ENCODE measurements around the gene MET. TPM values are rescaled to one million over a fixed set of nuclear protein-coding genes. Genes with fewer than 3 reads are reported as not detected.

The MET gene
- total RNA-seq, 3 donors from 2014 or later, result 15.6 to 35.1 (median 31.0) TPM

DNA sequence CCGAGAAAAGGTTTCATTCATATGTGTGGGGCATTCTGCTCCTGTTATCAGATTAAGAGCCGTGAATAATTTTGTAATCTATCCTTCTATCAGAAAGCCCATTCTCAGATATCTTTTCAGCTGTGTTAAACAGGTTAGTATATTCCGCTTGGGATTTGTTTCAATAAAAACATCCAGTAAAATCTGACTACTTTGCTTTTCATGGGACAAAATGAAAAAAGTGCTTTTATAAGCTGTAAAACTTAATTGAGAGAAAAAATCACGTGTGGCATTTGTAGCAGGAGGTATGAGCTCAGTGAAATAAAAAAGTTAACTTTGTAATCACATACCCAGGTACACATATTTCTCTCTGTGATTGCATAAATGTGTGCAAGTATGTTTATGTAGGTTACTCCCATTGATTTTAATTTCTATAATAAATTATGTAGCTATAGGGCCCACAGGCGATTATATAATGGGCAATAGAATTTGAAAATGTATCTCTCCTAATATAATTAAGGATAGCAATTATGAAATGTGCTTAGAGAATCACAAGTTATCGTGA, 3.9 kb downstream of the MET start:
- no peaks in the 10 kb centered on the region for H3K9me3 ChIP-seq
- TF ChIP-seq, protein P1, sequence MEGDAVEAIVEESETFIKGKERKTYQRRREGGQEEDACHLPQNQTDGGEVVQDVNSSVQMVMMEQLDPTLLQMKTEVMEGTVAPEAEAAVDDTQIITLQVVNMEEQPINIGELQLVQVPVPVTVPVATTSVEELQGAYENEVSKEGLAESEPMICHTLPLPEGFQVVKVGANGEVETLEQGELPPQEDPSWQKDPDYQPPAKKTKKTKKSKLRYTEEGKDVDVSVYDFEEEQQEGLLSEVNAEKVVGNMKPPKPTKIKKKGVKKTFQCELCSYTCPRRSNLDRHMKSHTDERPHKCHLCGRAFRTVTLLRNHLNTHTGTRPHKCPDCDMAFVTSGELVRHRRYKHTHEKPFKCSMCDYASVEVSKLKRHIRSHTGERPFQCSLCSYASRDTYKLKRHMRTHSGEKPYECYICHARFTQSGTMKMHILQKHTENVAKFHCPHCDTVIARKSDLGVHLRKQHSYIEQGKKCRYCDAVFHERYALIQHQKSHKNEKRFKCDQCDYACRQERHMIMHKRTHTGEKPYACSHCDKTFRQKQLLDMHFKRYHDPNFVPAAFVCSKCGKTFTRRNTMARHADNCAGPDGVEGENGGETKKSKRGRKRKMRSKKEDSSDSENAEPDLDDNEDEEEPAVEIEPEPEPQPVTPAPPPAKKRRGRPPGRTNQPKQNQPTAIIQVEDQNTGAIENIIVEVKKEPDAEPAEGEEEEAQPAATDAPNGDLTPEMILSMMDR (IDR thresholded peaks at IDR 0.05), result no peak
- no peak for ATAC-seq
- no peaks in the 10 kb centered on the region for H3K36me3 ChIP-seq (ENCODE audit: low read depth)
- no peaks in the 10 kb centered on the region for H3K4me1 ChIP-seq (ENCODE audit: low read depth)
- intact Hi-C loops (cut with DNase I, micrococcal nuclease), result no loop called here
- DNase-seq, result no peak
- no peak overlapping the region for H3K4me3 ChIP-seq

DNA sequence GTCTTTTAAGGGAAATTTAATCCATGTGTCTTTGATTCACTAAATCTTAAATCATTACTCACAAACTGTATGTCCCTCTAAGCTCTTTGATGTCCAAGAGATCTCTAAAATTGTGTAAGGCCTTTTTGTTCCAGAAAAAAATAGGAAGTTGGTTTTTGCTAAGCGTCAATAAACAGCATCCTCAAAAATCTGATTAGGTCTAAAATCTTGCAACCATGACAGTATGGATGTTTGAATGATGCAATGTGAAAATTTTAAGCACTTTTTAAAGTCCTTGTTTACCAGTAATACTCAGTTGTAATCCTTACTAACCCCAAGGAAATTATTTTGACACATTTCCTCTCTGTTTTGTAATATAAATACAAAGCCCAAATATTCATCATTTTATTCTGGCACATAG, 6.8 kb downstream of the MET start:
- TF ChIP-seq, protein P1 (IDR thresholded peaks at IDR 0.05), result no peak
- Histone ChIP-seq H3K4me1 (ENCODE audit: low read depth) (no peaks in the 10 kb centered on the region), H3K36me3 (ENCODE audit: low read depth) (no peaks in the 10 kb centered on the region), H3K9me3 (no peaks in the 10 kb centered on the region), H3K4me3 (no peak overlapping the region)
- intact Hi-C loops (cut with DNase I, micrococcal nuclease), result no loop called here
- ATAC-seq (no peak), DNase-seq (no peak)

DNA sequence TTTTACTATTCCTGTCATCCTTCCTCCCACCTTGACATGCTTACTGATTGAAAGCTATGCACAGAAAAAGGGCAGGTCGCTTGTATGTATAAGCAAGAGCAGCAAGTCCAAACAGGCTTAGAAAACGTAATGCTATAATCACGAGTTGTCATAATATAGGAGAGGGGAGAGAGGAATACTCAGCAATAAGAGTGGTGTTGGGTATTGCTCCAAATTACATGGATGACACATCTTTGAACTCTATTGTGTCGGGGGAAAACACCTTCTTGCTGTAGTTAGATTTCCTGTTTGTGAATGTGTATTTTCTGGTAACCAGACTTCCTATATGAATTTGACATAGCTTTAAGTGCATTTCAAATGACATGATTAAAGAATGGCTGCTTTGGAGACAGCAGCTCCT, 7.5 kb downstream of the MET start:
- ATAC-seq, result no peak
- intact Hi-C loops (cut with DNase I, micrococcal nuclease), result no loop called here
- Histone ChIP-seq H3K36me3 (ENCODE audit: low read depth) (no peaks in the 10 kb centered on the region), H3K4me3 (no peak overlapping the region), H3K4me1 (ENCODE audit: low read depth) (no peaks in the 10 kb centered on the region), H3K9me3 (no peaks in the 10 kb centered on the region)
- no peak for DNase-seq
- TF ChIP-seq, protein P1 (IDR thresholded peaks at IDR 0.05), result no peak

DNA sequence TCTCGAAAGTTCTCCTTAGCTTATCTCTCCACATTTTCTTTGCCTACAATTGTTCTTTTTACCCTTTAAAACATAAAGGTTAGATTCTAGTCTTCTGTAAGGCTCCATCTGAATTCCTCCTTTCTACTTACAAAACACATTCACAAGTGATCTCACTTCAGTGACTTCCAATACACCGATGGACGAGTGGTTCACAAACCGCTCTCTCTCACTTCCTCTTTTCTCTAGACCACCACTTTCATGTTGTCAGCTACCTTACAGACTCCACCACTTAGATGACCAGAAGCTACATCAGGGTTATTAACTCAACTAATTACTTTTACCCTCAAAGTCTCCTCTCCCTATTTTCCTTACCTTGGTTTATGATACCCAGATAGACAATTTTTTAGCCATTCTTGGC, 11.8 kb downstream of the MET start:
- H3K36me3 ChIP-seq (ENCODE audit: low read depth), result no peaks in the 10 kb centered on the region
- H3K9me3 ChIP-seq, result no peaks in the 10 kb centered on the region
- intact Hi-C loops (cut with DNase I, micrococcal nuclease), result no loop called here
- TF ChIP-seq, protein P1 (IDR thresholded peaks at IDR 0.05), result no peak
- ATAC-seq (no peak), DNase-seq (no peak)
- H3K4me3 ChIP-seq, result no peak overlapping the region
- no peaks in the 10 kb centered on the region for H3K4me1 ChIP-seq (ENCODE audit: low read depth)

DNA sequence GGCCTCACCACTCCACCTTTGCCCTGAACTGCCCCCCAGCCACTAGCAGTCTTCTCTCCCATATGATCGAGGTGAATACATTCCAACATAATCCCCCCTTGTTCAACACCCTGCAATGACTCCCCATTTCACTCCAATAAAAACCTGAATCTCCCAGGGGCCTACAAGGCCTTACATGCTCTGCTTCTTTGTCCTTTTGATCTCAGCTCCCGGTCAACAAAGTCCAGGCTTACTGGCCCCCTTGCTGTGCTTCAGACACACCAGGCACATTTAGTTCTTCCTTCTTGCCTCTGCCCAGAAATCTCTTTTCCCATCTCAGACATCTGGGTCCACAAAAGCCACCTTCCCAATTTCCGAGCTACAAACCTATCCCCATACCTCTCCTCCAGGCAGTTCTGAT, 14.0 kb downstream of the MET start:
- ATAC-seq, result no peak
- TF ChIP-seq, protein P1 (IDR thresholded peaks at IDR 0.05), result no peak

More for the DNA sequence above, 14.0 kb downstream of the MET start:
- Histone ChIP-seq H3K36me3 (ENCODE audit: low read depth) (no peaks in the 10 kb centered on the region), H3K9me3 (no peaks in the 10 kb centered on the region), H3K4me1 (ENCODE audit: low read depth) (no peaks in the 10 kb centered on the region), H3K4me3 (no peak overlapping the region)
- no peak for DNase-seq
- intact Hi-C loops (cut with DNase I, micrococcal nuclease), result no loop called here

Measured in mucosa of descending colon (tissue), 3 donors.